Ishikawa (cell line): Measurements from ENCODE around the gene CT45A7.
"Not testable (repeated sequence)": the region's sequence is repeated elsewhere in the genome, so short reads cannot be mapped to it uniquely, and the experiment has no call there.

Source experiments
- CEBPB ChIP-seq: IDR thresholded peaks from 2 replicates; pipeline ENCODE4 v1.6.1; 2012
- CREB1 ChIP-seq: IDR thresholded peaks from 2 replicates; pipeline ENCODE4 v1.6.1; 2012; ENCODE audit warnings: low read depth
- EGR1 ChIP-seq: IDR thresholded peaks from 2 replicates; pipeline ENCODE4 v1.6.1; 2012
- EP300 ChIP-seq: IDR thresholded peaks from 2 replicates; pipeline ENCODE4 v1.6.1; 2012; ENCODE audit warnings: borderline replicate concordance
- FOXM1 ChIP-seq: IDR thresholded peaks from 2 replicates; pipeline ENCODE4 v1.6.1; 2012; ENCODE audit warnings: low read depth, borderline replicate concordance
- NFIC ChIP-seq: IDR thresholded peaks from 2 replicates; pipeline ENCODE4 v1.6.1; 2012
- RAD21 ChIP-seq: IDR thresholded peaks from 2 replicates; pipeline ENCODE4 v1.6.1; 2012; ENCODE audit warnings: low read depth
- TAF1 ChIP-seq: IDR thresholded peaks from 2 replicates; pipeline ENCODE4 v1.6.1; 2012; ENCODE audit warnings: low read depth, mild to moderate bottlenecking
- TCF12 ChIP-seq: IDR thresholded peaks from 2 replicates; pipeline ENCODE4 v1.6.1; 2012; ENCODE audit warnings: low read depth
- TEAD4 ChIP-seq: IDR thresholded peaks from 2 replicates; pipeline ENCODE4 v1.6.1; 2012
- YY1 ChIP-seq: IDR thresholded peaks from 2 replicates; pipeline ENCODE4 v1.6.1; 2012; ENCODE audit warnings: low read depth
- ZBTB7A ChIP-seq: IDR thresholded peaks from 2 replicates; pipeline ENCODE4 v1.6.1; 2012; ENCODE audit warnings: low read depth
- TF ChIP-seq, protein P1 (sequence below): IDR thresholded peaks from 2 replicates; pipeline ENCODE4 v1.6.1; 2012
- TF ChIP-seq, protein P2 (sequence below): IDR thresholded peaks from 2 replicates; pipeline ENCODE4 v1.6.1; 2012

CT45A7 gene, protein sequence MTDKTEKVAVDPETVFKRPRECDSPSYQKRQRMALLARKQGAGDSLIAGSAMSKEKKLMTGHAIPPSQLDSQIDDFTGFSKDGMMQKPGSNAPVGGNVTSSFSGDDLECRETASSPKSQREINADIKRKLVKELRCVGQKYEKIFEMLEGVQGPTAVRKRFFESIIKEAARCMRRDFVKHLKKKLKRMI

GRCh38 chrX:135837180-135837579 lies at the start of gene CT45A7:
CT45A7 (minus strand) TSS chrX:135837280; CDS start chrX:135833533, 3,747 bp downstream.
- TF ChIP-seq, protein P1, sequence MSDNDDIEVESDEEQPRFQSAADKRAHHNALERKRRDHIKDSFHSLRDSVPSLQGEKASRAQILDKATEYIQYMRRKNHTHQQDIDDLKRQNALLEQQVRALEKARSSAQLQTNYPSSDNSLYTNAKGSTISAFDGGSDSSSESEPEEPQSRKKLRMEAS, result not testable (repeated sequence)
- not testable (repeated sequence) for TF ChIP-seq NFIC, EP300

DNA sequence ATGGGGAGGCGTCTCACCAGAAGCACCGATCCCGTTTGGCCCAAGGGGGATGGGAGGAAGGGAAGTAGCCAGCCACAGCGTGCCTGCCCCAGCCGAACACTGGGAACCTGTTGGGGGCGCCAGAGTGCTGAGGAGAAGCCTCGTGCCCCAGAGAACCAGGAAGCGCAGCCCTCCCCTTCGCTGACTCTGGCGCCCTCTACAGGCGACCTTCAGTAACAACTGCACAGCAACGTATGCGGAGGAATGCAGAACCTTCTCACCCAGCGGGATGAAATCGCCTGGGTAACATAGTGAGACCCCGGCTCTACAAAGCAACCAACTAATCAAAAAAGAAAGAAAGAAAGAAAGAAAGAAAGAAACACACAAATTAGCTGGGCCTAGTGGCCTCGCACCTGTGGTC lies 34.6 kb upstream of the CT45A7 start, which contains the start of gene CT45A9:
Gene CT45A9 (minus strand): TSS at position 101 of the 400 bp plus-strand sequence. CDS start 3,751 bp downstream, outside the sequence.
- TF ChIP-seq EGR1, TEAD4, FOXM1: not testable (repeated sequence)

DNA sequence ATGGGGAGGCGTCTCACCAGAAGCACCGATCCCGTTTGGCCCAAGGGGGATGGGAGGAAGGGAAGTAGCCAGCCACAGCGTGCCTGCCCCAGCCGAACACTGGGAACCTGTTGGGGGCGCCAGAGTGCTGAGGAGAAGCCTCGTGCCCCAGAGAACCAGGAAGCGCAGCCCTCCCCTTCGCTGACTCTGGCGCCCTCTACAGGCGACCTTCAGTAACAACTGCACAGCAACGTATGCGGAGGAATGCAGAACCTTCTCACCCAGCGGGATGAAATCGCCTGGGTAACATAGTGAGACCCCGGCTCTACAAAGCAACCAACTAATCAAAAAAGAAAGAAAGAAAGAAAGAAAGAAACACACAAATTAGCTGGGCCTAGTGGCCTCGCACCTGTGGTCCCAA lies 17.4 kb upstream of the CT45A7 start, which contains the start of gene CT45A8:
Gene CT45A8 (minus strand): TSS at position 101 of the 400 bp plus-strand sequence. CDS start 3,755 bp downstream, outside the sequence.
- not testable (repeated sequence) for TF ChIP-seq YY1, TCF12
- TF ChIP-seq, protein P1, result not testable (repeated sequence)

DNA sequence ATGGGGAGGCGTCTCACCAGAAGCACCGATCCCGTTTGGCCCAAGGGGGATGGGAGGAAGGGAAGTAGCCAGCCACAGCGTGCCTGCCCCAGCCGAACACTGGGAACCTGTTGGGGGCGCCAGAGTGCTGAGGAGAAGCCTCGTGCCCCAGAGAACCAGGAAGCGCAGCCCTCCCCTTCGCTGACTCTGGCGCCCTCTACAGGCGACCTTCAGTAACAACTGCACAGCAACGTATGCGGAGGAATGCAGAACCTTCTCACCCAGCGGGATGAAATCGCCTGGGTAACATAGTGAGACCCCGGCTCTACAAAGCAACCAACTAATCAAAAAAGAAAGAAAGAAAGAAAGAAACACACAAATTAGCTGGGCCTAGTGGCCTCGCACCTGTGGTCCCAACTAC lies 17.2 kb downstream of the CT45A7 start, which contains the start of gene CT45A2:
Gene CT45A2 (minus strand): TSS at position 101 of the 400 bp plus-strand sequence. CDS start 3,747 bp downstream, outside the sequence.
- TF ChIP-seq TAF1, TCF12, TEAD4: not testable (repeated sequence)

GRCh38 chrX:135802687-135803086 lies 34.4 kb downstream of the CT45A7 start, which contains the start of gene CT45A6:
CT45A6 (minus strand) TSS chrX:135802787; CDS start chrX:135798993, 3,794 bp downstream.
- TF ChIP-seq ZBTB7A, CEBPB: not testable (repeated sequence)
- TF ChIP-seq, protein P2, sequence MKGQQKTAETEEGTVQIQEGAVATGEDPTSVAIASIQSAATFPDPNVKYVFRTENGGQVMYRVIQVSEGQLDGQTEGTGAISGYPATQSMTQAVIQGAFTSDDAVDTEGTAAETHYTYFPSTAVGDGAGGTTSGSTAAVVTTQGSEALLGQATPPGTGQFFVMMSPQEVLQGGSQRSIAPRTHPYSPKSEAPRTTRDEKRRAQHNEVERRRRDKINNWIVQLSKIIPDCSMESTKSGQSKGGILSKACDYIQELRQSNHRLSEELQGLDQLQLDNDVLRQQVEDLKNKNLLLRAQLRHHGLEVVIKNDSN, result not testable (repeated sequence)

GRCh38 chrX:135785403-135785802 lies 51.7 kb downstream of the CT45A7 start, which contains the start of gene CT45A5:
CT45A5 (minus strand) TSS chrX:135785503; CDS start chrX:135781729, 3,774 bp downstream.
- not testable (repeated sequence) for TF ChIP-seq RAD21, EGR1, CREB1
